Gastroesophageal sphincter (tissue), 3 donors: ENCODE results near the gene FAM50A.

Source experiments
- CTCF ChIP-seq, 4 experiments: fragments of 200-600 bp in 2 of 4; fragments of 450-650 bp in 2 of 4; sonication (generic) in 1 of 4; IDR thresholded peaks; one replicate each; pipeline ENCODE4 v1.5.1; 2017 to 2019; ENCODE audit warnings: antibody characterized with exemption in 4 of 4, mild to moderate bottlenecking in 2 of 4, moderate library complexity in 2 of 4
- EP300 ChIP-seq: sonication (generic); formaldehyde crosslinking; IDR thresholded peaks from one replicate; pipeline ENCODE4 v1.6.1; 2017; ENCODE audit warnings: antibody characterized with exemption, mild to moderate bottlenecking
- POLR2A ChIP-seq, 2 donors: fragments of 450-650 bp; IDR thresholded peaks; one replicate each; pipeline ENCODE4 v1.6.1; 2017; ENCODE audit warnings: antibody characterized with exemption in 2 of 2, mild to moderate bottlenecking in 2 of 2, moderate library complexity in 1 of 2
- POLR2AphosphoS5 ChIP-seq: sonication (generic); formaldehyde crosslinking; IDR thresholded peaks from one replicate; pipeline ENCODE4 v1.6.1; 2017; ENCODE audit warnings: antibody characterized with exemption

GRCh38 chrX:154465601-154466000, 21.7 kb downstream of the FAM50A start:
- no peak for TF ChIP-seq CTCF (IDR thresholded peaks at IDR 0.05)
- no peak for TF ChIP-seq POLR2A (IDR thresholded peaks at IDR 0.05)
- no peak for TF ChIP-seq EP300
- TF ChIP-seq POLR2AphosphoS5 = no peak
